NCI-H774 (cell line): ENCODE data around the gene CERS4.
"Not testable (repeated sequence)": the region's sequence is repeated elsewhere in the genome, so short reads cannot be mapped to it uniquely, and the experiment has no call there.

Experiments
- DNase-seq: peaks from one replicate; lab custom pipeline; 2025; lab: John Stamatoyannopoulos, UW

Gene CERS4

DNA sequence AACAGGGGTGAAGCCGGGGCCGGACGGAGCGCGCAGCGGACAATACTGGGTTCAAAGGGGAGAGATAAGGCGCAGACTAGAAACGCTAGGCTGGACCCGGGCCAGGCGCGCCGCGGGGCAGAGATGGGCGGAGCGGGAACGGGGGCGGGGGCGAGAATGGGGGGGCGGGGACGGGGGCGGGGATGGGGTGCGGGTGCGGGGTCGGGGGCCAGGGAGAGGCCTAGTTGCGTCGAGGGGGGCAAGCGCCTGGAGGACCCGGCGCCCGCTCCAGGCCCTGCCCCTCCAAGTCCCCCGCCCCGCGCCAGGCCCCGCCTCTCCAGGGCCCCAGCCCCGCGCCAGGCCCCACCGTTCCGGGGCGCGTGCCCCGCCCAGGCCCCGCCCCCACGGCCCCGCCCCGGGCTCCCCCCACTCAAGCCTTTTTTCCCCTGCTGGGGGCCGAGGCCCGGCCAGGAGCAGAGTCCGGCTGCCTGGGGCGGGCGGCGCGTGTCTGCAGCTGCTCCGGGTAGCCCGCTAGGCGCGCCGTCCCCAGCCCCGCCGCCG lies at the start of gene CERS4:
CERS4 (plus strand) TSS at position 449 of the 540 bp plus-strand sequence. CDS start 41,707 bp downstream, outside the sequence.
- peak; percentile 86 for DNase-seq

DNA sequence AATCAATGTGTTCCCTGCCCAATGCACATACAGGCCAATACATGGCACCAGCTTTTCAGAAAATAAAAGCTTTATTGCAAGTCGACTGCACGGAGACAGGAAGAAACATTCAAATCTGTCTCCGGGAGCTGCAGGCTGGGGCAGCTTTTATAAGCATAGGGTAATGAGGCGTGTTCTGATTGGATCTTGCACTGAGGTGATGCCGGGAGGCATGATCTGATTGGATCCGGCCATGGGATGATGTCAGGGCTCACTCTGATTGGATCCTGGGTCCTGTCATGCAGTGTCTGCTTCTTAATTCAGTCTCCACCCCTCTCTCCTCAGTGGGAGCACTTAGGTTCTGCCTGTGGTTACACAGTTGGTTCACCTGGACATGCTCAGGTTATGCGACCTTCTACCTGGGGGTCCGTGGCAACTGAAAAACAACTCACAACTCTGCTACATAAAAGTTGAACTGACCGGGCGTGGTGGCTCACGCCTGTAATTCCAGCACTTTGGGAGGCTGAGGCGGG lies 48.0 kb upstream of the CERS4 start:
- DNase-seq, result peak; percentile 89

GRCh38 chr19:8163759-8164158 lies 45.4 kb upstream of the CERS4 start:
- no peak for DNase-seq

DNA sequence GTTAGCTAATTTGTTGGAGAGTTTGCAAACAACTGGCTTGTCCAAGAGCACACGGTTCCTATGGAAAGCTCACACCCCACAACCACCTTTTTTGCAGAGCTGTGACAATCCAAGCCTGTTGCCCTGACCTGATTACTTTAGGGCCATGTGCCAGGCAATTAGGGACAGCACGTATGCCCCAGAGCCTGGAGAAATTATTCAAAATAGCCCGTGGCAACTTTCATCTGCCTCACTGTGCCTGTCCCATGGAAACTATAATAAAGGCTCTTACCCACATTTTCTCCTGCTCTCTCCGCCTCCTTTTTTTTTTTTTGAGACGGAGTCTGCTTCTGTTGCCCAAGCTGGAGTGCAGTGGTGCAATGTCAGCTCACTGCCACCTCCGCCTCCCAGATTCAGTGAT lies 41.2 kb upstream of the CERS4 start:
- DNase-seq, result no peak

GRCh38 chr19:8168537-8168936 lies 40.6 kb upstream of the CERS4 start:
- DNase-seq, result no peak

DNA sequence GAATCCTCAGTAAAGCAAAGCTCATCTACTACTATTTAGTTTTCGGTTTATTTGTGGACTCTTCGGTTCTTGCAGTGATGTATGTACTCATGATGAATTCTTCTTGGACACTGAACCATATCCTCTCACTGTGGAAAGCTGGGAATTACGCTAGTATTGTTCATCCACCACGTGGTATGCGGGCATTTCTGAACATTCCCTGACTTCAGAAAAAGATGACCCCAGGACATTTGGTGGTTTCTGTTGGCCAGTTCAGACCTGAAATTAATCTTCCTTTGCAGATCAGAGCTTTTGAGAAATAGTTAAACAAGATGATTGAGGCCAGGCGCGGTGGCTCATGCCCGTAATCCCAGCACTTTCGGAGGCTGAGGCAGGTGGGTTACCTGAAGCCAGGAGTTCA lies 34.5 kb upstream of the CERS4 start:
- DNase-seq, result no peak

- DNase-seq, result no peak
These were observed 29.2 kb upstream of the CERS4 start for GRCh38 chr19:8180018-8180417.

GRCh38 chr19:8184274-8184673 lies 24.9 kb upstream of the CERS4 start:
- DNase-seq, result no peak

DNA sequence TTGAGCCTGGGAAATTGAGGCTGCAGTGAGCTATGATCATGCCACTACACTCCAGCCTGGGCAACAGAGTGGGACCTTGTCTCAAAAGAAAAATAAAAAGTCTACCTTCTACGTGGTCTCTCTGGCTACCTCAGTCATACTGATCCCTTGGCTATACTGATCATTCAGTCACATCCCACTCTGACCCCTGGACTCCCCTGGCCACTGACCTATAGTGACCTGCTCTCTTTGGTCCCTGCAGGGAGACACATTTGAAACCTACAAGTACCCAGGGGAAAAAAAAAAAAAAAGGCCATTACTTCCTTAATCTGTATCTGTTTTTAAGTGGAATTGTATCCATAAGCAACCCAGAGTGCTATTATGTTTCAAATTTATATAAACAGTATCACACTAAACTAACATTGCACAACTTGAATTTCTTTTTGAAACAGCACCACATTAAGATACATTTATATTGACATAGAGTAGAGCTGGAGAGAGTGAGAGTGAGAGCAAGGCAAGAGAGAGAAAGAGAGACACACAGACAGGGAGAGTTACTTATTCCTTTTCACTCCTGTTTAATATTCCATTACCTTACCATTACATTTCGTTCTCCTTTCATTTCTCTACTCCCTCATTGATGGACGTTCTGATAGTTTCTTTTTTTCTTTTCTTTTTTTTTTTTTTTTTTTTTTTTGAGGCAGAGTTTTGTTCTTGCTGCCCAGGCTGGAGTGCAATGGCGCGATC lies 23.7 kb upstream of the CERS4 start:
- DNase-seq, result no peak

DNA sequence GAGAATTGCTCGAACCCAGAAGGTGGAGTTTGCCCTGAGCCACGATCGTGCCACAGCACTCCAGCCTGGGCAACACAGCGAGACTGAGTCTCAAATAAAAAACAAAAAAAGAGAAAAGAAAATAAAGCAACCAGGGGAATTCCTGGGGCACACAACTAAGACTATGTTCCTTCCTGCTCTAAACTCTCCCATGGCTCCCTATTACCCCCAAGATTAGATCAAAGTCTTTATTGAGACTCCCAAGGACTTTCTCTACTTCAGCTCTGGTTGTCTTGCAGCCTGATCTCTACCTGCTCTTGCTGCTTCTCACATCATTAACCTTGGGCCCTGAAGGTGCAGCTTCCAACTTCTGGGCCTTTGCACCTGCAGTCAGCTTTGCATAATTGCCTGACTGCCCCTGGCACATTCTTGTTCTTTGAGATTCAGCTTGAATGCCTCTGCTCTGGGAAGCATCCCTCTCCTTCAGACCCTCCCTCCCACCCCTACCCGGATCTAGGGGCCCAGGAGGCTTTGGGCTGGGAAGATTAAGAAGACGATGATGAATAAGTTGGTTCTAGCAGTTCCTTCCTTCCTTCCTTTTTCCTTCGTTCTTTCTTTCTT lies 16.8 kb upstream of the CERS4 start:
- DNase-seq, result no peak

GRCh38 chr19:8194528-8195267 lies 14.5 kb upstream of the CERS4 start:
- no peak for DNase-seq

DNA sequence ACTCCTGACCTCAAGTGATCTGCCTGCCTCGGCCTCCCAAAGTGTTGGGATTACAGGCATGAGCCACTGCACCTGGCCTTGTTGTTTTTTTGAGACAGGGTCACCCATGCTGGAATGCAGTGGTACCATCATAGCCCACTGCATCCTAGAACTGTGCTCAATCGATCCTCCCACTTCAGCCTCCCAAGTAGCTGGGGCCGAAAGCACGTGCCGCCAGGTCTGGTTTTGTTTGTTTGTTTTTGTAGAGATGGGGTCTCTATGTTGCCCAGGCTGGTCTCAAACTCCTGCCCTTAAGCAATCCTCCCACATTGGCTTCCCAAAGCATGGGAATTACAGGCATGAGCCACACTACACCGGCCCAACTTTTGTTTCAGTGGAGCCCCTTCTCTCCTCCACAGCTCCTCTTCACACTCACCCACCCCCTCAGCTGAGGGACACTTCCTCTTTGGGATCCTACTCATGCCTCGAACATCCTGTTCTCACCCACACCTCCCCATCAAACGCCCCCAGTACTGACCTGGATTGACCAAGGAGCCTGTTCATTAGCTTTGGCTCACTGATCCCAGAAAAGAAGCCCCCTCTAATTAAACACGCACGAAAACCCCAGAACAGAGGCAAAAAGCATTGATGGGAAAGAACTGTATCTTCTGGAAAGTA lies 12.8 kb upstream of the CERS4 start:
- DNase-seq, result no peak

DNA sequence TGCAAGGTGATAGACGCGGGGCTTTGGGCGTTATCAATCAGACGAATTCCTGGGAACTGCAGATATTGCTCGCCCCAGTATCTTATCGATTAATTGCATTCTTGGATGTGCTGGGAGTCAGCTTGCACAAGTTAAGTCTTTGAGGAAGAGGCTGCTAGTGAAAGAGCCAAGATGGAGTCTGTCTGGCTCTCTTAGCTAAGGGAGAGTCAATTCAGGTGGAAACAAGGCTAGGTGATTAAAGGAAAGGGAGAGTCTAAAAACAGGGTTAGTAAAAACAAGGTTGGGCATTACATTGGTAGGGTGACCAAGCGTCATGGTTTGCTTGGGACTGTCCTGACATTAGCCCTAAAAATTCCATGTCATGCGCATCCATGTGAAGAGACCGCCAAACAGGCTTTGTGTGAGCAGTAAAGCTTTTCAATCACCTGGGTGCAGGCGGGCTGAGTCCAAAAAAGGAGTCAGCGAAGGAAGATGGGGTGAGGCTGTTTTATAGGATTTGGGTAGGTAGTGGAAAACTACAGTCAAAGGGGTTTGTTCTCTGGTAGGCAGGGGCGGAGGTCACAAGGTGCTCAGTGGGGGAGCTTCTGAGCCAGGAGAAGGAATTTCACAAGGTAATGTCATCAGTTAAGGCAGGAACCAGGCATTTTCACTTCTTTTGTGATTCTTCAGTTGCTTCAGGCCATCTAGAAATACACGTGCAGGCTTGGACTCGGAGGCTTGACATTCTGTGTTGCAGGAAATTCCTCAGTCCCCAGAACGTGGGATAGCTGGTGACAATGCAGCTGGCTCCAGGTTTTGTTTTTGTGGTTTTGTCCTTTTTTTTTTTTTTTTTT lies 5.7 kb upstream of the CERS4 start:
- not testable (repeated sequence) for DNase-seq

GRCh38 chr19:8204961-8205360 lies 4.2 kb upstream of the CERS4 start:
- peak; percentile 84 for DNase-seq

GRCh38 chr19:8206147-8207087 lies 2.8 kb upstream of the CERS4 start:
- peak; percentile 90 for DNase-seq

- DNase-seq, result not testable (repeated sequence)
These were observed 1.8 kb upstream of the CERS4 start for GRCh38 chr19:8207326-8207725.

GRCh38 chr19:8208119-8208921 lies 850 bp upstream of the CERS4 start:
- no peak for DNase-seq

- DNase-seq, result no peak
These were observed 550 bp downstream of the CERS4 start for GRCh38 chr19:8209462-8210378.
